Right atrium auricular region (tissue), 2 donors: ENCODE measurements around the gene LEAP2. TPM values are rescaled to one million over a fixed set of nuclear protein-coding genes. Genes with fewer than 3 reads are reported as not detected.

Experiments
- DNase-seq: peaks from one replicate; pipeline ENCODE4 v3.0.0-alpha.2; 2019; ENCODE audit warnings: low spot score
- H3K27ac ChIP-seq, 2 donors: fragments of 200-600 bp; sonication (generic); 1 replicate in 1 of 2; 2 replicates in 1 of 2; pipeline ENCODE4 v1.5.1; 2016 to 2019
- H3K27me3 ChIP-seq, 2 donors: fragments of 200-600 bp; sonication (generic); one replicate each; pipeline versions ENCODE4 v1.5.1 to v1.6.0; 2017 to 2019
- H3K36me3 ChIP-seq: fragments of 200-600 bp; sonication (generic); one replicate; pipeline ENCODE4 v1.5.1; 2016
- H3K4me1 ChIP-seq, 2 donors: fragments of 200-600 bp; sonication (generic); one replicate each; pipeline versions ENCODE4 v1.5.1 to v1.6.0; 2017 to 2019
- H3K4me3 ChIP-seq, 2 donors: fragments of 200-600 bp; sonication (generic); 1 replicate in 1 of 2; 2 replicates in 1 of 2; pipeline ENCODE4 v1.5.1; 2017 to 2019; ENCODE audit warnings: mild to moderate bottlenecking in 1 of 2, moderate library complexity in 1 of 2
- H3K9me3 ChIP-seq, 2 donors: fragments of 200-600 bp; sonication (generic); one replicate each; pipeline ENCODE4 v1.5.1; 2019
- CTCF ChIP-seq, 2 donors: fragments of 200-600 bp; sonication (generic); IDR thresholded peaks; one replicate each; pipeline ENCODE4 v1.5.1; 2019; ENCODE audit warnings: antibody characterized with exemption in 2 of 2
- total RNA-seq, 2 donors: library from RNA; depleted of rRNA; stranded (reverse); fragments of >200 nt; gene quantifications; one replicate each; pipeline ENCODE4 v1.1.0, GENCODE V29; 2016

Gene LEAP2
- total RNA-seq, 2 donors from 2014 or later = 1.1 TPM; not detected in 1

- Histone ChIP-seq H3K36me3 (peaks cover 24% of the 10 kb centered on the region), H3K9me3 (no peaks in the 10 kb centered on the region), H3K4me1 (no peaks in the 10 kb centered on the region), H3K27ac (no peak overlapping the region), H3K4me3 (no peak overlapping the region), H3K27me3 (no peaks in the 10 kb centered on the region)
- DNase-seq = no peak
- TF ChIP-seq CTCF (IDR thresholded peaks at IDR 0.05) = no peak
These were observed 36.2 kb downstream of the LEAP2 start for GRCh38 chr5:132909702-132910101.

GRCh38 chr5:132915681-132916080 lies 42.2 kb downstream of the LEAP2 start:
- DNase-seq = no peak
- Histone ChIP-seq H3K9me3 (no peaks in the 10 kb centered on the region), H3K27me3 (no peaks in the 10 kb centered on the region), H3K4me1 (no peaks in the 10 kb centered on the region), H3K36me3 (peaks cover 24% of the 10 kb centered on the region), H3K4me3 (no peak overlapping the region), H3K27ac (no peak overlapping the region)
- TF ChIP-seq CTCF (IDR thresholded peaks at IDR 0.05) = no peak

GRCh38 chr5:132916086-132916485 lies 42.6 kb downstream of the LEAP2 start:
- no peak overlapping the region for H3K27ac ChIP-seq
- no peak overlapping the region for H3K4me3 ChIP-seq
- no peaks in the 10 kb centered on the region for H3K9me3 ChIP-seq
- peaks cover 24% of the 10 kb centered on the region for H3K36me3 ChIP-seq
- no peak for DNase-seq
- H3K4me1 ChIP-seq = no peaks in the 10 kb centered on the region
- no peak for TF ChIP-seq CTCF (IDR thresholded peaks at IDR 0.05)
- no peaks in the 10 kb centered on the region for H3K27me3 ChIP-seq

Other genes with a start within 250 kb of the LEAP2 start
- gene IL13, start 215.5 kb upstream of the LEAP2 start, total RNA-seq = not detected
- not detected for gene IL4, start 199.7 kb upstream of the LEAP2 start, total RNA-seq
- gene KIF3A, start 136.1 kb upstream of the LEAP2 start, total RNA-seq = 1 to 10 TPM; 5.6 to 7.2 TPM
- gene CCNI2, start 126.2 kb upstream of the LEAP2 start, total RNA-seq = not detected
- 10 to 100 TPM; 21.1 to 24.8 TPM for gene SEPTIN8, start 96.4 kb upstream of the LEAP2 start, total RNA-seq
- gene SOWAHA, start 60.4 kb upstream of the LEAP2 start, total RNA-seq = not detected
- gene SHROOM1, start 43.0 kb upstream of the LEAP2 start, total RNA-seq = 1 to 10 TPM; 3.2 to 4.2 TPM
- gene GDF9, start 7.2 kb upstream of the LEAP2 start, total RNA-seq = under 1 TPM; 0.20 to 0.22 TPM
- 100 to 1,000 TPM; 276 to 335 TPM for gene UQCRQ, start 7.0 kb upstream of the LEAP2 start, total RNA-seq
- 10 to 100 TPM; 36.8 to 47.3 TPM for gene AFF4, start 90.0 kb downstream of the LEAP2 start, total RNA-seq
- gene ZCCHC10, start 152.9 kb downstream of the LEAP2 start, total RNA-seq = 10 to 100 TPM; 18.4 to 18.8 TPM
- gene HSPA4, start 178.3 kb downstream of the LEAP2 start, total RNA-seq = 10 to 100 TPM; 50.4 to 56.3 TPM